Breast epithelium (tissue), 4 donors: ENCODE data around the gene PIP5KL1. TPM values are rescaled to one million over a fixed set of nuclear protein-coding genes. Genes with fewer than 3 reads are reported as not detected.

Source experiments
- DNase-seq, 2 donors: peaks; one replicate each; pipeline ENCODE4 v3.0.0-alpha.2; 2019; ENCODE audit warnings: low spot score in 2 of 2
- H3K27ac ChIP-seq, 2 donors: fragments of 200-600 bp; sonication (generic) in 1 of 2; one replicate each; pipeline ENCODE4 v1.5.1; 2016 to 2019; ENCODE audit warnings: mild to moderate bottlenecking in 1 of 2
- H3K27me3 ChIP-seq, 2 donors: fragments of 200-600 bp; sonication (generic) in 1 of 2; one replicate each; pipeline versions ENCODE4 v1.5.1 to v1.6.0; 2017 to 2019; ENCODE audit warnings: control low read depth in 1 of 2, mild to moderate bottlenecking in 1 of 2
- H3K36me3 ChIP-seq: fragments of 200-600 bp; one replicate; pipeline ENCODE4 v1.5.1; 2019
- H3K4me1 ChIP-seq, 2 donors: fragments of 200-600 bp; sonication (generic); one replicate each; pipeline ENCODE4 v1.5.1; 2016 to 2019; ENCODE audit warnings: control low read depth in 1 of 2
- H3K4me3 ChIP-seq, 3 donors: fragments of 200-600 bp; sonication (generic); 1 replicate in 2 of 3; 2 replicates in 1 of 3; pipeline ENCODE4 v1.5.1; 2016 to 2019; ENCODE audit warnings: mild to moderate bottlenecking in 3 of 3, moderate library complexity in 2 of 3
- H3K9me3 ChIP-seq, 2 donors: fragments of 200-600 bp; sonication (generic) in 1 of 2; one replicate each; pipeline ENCODE4 v1.5.1; 2016 to 2019; ENCODE audit warnings: control low read depth in 1 of 2
- CTCF ChIP-seq, 3 donors: fragments of 450-650 bp; IDR thresholded peaks; one replicate each; pipeline ENCODE4 v1.5.1; 2016 to 2017; ENCODE audit warnings: antibody characterized with exemption in 3 of 3, mild to moderate bottlenecking in 3 of 3, moderate library complexity in 3 of 3
- POLR2A ChIP-seq: fragments of 450-650 bp; IDR thresholded peaks from one replicate; pipeline ENCODE4 v1.6.1; 2016; ENCODE audit warnings: antibody characterized with exemption, mild to moderate bottlenecking, moderate library complexity
- POLR2AphosphoS5 ChIP-seq, 3 donors: sonication (generic); formaldehyde crosslinking; IDR thresholded peaks; one replicate each; pipeline ENCODE4 v1.6.1; 2017; ENCODE audit warnings: antibody characterized with exemption in 3 of 3
- intact Hi-C: fragments of 100-400 bp; cut with DNase I; formaldehyde crosslinking; loops from one replicate; pipeline ENCODE4 v1.15.1; 2023; ENCODE audit warnings: low total_unique reads
- total RNA-seq, 3 donors: library from RNA; depleted of rRNA; stranded (reverse); fragments of >200 nt; gene quantifications; one replicate each; pipeline ENCODE4 v1.1.0, GENCODE V29; 2016

The PIP5KL1 gene
- total RNA-seq, 3 donors from 2014 or later, result 2.2 to 10.1 (median 5.2) TPM

GRCh38 chr9:127961155-127961490, 30.5 kb upstream of the PIP5KL1 start:
- no peak for DNase-seq
- H3K4me3 ChIP-seq, result no peak overlapping the region
- H3K4me1 ChIP-seq, result peaks cover 33 to 45% of the 10 kb centered on the region in 2 donors
- H3K27me3 ChIP-seq, result no peaks in the 10 kb centered on the region
- intact Hi-C loops, result no loop called here
- H3K36me3 ChIP-seq, result no peaks in the 10 kb centered on the region
- no peak for TF ChIP-seq POLR2AphosphoS5 (IDR thresholded peaks at IDR 0.05)
- H3K27ac ChIP-seq, result peak overlapping the region; percentile 94 to 98
- H3K9me3 ChIP-seq, result no peaks in the 10 kb centered on the region

- TF ChIP-seq POLR2A (no peak), POLR2AphosphoS5 (IDR thresholded peaks at IDR 0.05) (peak in 1 of 3 donors; percentile 32)
- peak in 1 of 2 donors; percentile 80 for DNase-seq
- Histone ChIP-seq H3K36me3 (no peaks in the 10 kb centered on the region), H3K4me3 (peak overlapping the region in 1 of 3 donors; percentile 24), H3K4me1 (peaks cover 34 to 51% of the 10 kb centered on the region in 2 donors), H3K27ac (peak overlapping the region; percentile 94 to 98), H3K27me3 (no peaks in the 10 kb centered on the region), H3K9me3 (no peaks in the 10 kb centered on the region)
- intact Hi-C loops, result no loop called here
Measured at GRCh38 chr9:127960410-127961154, 30.0 kb upstream of the PIP5KL1 start.

GRCh38 chr9:127959841-127960409, 29.3 kb upstream of the PIP5KL1 start:
- Histone ChIP-seq H3K4me1 (peaks cover 36 to 57% of the 10 kb centered on the region in 2 donors), H3K9me3 (no peaks in the 10 kb centered on the region), H3K36me3 (no peaks in the 10 kb centered on the region), H3K4me3 (peak overlapping the region in 1 of 3 donors; percentile 24), H3K27me3 (no peaks in the 10 kb centered on the region), H3K27ac (peak overlapping the region; percentile 94 to 98)
- intact Hi-C loops, result no loop called here
- no peak for DNase-seq
- TF ChIP-seq POLR2AphosphoS5 (IDR thresholded peaks at IDR 0.05), result no peak
- no peak for TF ChIP-seq POLR2A
- TF ChIP-seq CTCF (IDR thresholded peaks at IDR 0.05), result no peak

GRCh38 chr9:127959398-127959797, 28.8 kb upstream of the PIP5KL1 start:
- Histone ChIP-seq H3K4me3 (no peak overlapping the region), H3K27me3 (no peaks in the 10 kb centered on the region), H3K36me3 (no peaks in the 10 kb centered on the region), H3K4me1 (peaks cover 37 to 58% of the 10 kb centered on the region in 2 donors), H3K9me3 (no peaks in the 10 kb centered on the region), H3K27ac (peak overlapping the region; percentile 94 to 98)
- intact Hi-C loops, result no loop called here
- TF ChIP-seq CTCF (IDR thresholded peaks at IDR 0.05), result no peak
- TF ChIP-seq POLR2A, result no peak
- no peak for TF ChIP-seq POLR2AphosphoS5 (IDR thresholded peaks at IDR 0.05)
- DNase-seq, result no peak

- no peak for DNase-seq
- TF ChIP-seq POLR2AphosphoS5 (IDR thresholded peaks at IDR 0.05) (no peak), POLR2A (no peak), CTCF (IDR thresholded peaks at IDR 0.05) (no peak)
- intact Hi-C loops, result no loop called here
- H3K4me3 ChIP-seq, result no peak overlapping the region
- no peaks in the 10 kb centered on the region for H3K36me3 ChIP-seq
- H3K9me3 ChIP-seq, result no peaks in the 10 kb centered on the region
- no peaks in the 10 kb centered on the region for H3K27me3 ChIP-seq
- peaks cover 36 to 51% of the 10 kb centered on the region in 2 donors for H3K4me1 ChIP-seq
- peak overlapping the region; percentile 94 to 98 for H3K27ac ChIP-seq
Measured at GRCh38 chr9:127958728-127959127, 28.2 kb upstream of the PIP5KL1 start.
